RCC 7860 (cell line): ENCODE data around the gene ACADVL.
"Not testable (repeated sequence)": the region's sequence is repeated elsewhere in the genome, so short reads cannot be mapped to it uniquely, and the experiment has no call there.

Experiments used
- DNase-seq: peaks from one replicate; pipeline ENCODE4 v3.0.0-alpha.2; 2015; ENCODE audit warnings: low spot score
- FAIRE-seq: peaks from 2 replicates; lab custom pipeline; 2012; peaks lifted over from hg19 to GRCh38; lab: Jason Lieb, UNC

The ACADVL gene

GRCh38 chr17:7219812-7220592, at the start of gene ACADVL, which contains the start of gene DLG4:
Gene ACADVL (plus strand): TSS chr17:7219938. CDS start chr17:7219985, 47 bp downstream.
Gene DLG4 (minus strand): TSS chr17:7219836.
- no peak for FAIRE-seq

GRCh38 chr17:7172522-7173191, 47.1 kb upstream of the ACADVL start:
- DNase-seq, FAIRE-seq: not testable (repeated sequence)

More at GRCh38 chr17:7219812-7220592, at the start of gene ACADVL, which contains the start of gene DLG4:
- DNase-seq = peak; percentile 68

DNA sequence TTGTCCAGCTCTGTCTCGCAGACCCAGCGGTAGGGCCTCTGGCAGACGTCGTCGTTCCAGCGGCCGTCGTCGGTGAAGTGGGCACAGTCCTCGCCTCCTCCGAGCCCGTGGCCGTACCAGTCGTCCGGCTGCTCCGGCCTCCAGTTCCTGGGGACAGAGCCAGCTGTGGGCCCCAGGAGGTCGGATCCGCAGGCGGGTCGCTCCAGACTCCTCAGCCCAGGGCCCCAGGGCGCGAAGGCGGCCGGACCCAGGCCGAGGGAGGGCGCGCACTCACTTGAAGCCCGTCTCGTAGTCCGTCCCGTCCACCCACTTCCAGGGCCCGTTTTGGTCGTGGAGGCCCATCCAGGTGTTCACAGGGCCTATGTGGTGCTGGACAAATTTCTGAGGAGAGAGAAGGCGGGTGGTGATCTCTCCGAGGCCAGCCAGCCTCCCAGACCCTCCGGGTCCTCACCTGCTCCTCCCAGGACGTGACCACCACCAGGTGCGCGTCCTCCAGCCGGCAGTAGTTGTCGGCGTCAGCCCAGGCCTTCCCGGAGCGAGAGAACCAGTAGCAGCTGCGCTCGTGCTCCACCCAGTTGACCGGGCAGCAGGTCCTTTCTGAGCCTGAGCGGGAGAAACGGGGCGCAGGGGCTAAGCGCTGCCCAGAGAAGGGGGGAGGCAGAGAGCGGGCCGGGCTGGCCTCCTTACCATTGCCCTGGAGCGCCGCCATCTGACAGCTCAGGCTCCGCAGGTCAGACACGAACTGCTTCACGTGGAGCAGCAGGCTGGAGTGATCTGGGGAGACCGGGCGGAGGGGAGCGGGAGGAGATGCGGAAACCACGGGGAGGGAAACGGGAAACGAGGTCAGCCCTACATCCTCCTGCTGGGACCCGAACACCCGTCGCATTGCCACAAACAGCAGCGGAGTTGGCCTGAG, 45.8 kb upstream of the ACADVL start:
- FAIRE-seq = no peak
- no peak for DNase-seq

DNA sequence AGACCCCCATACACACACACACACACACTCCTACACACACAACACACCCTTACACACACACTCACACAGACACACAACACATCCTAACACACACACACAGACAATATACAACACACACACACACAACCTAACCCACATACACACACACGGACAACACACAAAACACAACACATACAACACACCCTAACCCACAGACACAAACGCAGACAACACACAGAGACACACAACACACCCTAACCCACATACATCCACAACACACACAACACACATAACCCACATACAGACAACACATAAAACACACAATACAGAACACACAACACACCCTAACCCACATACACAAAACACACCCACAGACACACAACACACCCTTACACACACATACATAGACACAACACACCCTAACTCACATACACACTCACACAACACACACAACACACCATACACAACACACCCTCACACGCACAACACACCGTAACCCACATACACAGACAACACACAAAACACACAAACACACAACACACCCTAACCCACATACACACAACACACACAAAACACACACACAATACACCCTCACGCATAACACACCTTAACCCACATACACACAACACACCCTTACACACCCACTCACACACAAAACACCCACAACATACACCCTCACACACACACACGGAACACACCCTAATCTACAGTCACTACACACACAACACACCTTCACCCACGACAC, 45.0 kb upstream of the ACADVL start:
- DNase-seq (no peak), FAIRE-seq (no peak)

- FAIRE-seq (no peak), DNase-seq (no peak)
These were observed 44.4 kb upstream of the ACADVL start for GRCh38 chr17:7175330-7175733.

GRCh38 chr17:7176107-7176840, 43.5 kb upstream of the ACADVL start:
- FAIRE-seq = no peak
- no peak for DNase-seq

GRCh38 chr17:7176841-7177190, 42.9 kb upstream of the ACADVL start:
- DNase-seq (no peak), FAIRE-seq (no peak)

DNA sequence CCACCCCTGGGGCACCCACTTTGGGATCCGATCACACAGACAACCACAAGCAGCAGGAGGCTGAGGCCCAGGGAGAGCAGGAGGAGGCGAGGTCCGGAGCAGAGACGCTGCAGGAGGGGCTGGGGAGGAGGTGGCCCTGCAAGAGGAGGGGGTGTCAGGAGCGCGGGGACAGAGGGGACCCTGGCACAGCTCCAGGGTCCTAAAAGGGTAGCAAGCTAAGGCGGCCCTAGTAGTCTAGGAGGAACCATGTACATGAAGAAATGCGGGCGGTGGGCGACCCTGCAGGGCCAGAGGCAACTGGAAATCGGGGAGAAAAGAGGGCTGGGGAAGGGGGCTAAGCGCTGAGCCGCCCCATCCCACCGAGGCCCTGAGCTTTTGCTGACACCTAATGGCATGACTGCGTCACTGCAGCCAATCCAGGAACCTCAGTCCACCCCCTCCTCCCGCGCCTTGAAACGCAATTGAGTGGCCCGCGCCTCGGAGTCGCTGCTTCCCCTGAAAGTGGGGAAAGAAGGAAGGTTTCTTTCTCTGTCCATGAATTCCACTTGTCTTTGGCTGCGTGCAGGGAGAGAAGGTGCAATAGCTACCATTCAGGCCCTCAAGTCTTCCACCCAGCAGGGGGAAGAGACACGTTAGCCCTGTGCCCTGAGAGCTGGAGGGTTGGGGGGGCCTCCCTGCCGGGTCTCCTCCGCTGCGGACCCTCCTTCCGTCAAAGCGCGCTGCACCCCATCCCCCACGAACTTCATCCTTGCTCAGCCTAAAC, 42.4 kb upstream of the ACADVL start:
- no peak for FAIRE-seq
- DNase-seq = no peak

- FAIRE-seq (no peak), DNase-seq (no peak)
These were observed 41.7 kb upstream of the ACADVL start for GRCh38 chr17:7177954-7178477.

- FAIRE-seq (no peak), DNase-seq (no peak)
These were observed 40.8 kb upstream of the ACADVL start for GRCh38 chr17:7178973-7179316.

GRCh38 chr17:7179317-7180254, 40.2 kb upstream of the ACADVL start, which contains the start of gene ASGR1:
Gene ASGR1 (minus strand): TSS chr17:7179370. CDS start chr17:7178563, 807 bp downstream.
- FAIRE-seq (no peak), DNase-seq (no peak)

GRCh38 chr17:7182101-7182500, 37.6 kb upstream of the ACADVL start:
- FAIRE-seq, DNase-seq: not testable (repeated sequence)

DNA sequence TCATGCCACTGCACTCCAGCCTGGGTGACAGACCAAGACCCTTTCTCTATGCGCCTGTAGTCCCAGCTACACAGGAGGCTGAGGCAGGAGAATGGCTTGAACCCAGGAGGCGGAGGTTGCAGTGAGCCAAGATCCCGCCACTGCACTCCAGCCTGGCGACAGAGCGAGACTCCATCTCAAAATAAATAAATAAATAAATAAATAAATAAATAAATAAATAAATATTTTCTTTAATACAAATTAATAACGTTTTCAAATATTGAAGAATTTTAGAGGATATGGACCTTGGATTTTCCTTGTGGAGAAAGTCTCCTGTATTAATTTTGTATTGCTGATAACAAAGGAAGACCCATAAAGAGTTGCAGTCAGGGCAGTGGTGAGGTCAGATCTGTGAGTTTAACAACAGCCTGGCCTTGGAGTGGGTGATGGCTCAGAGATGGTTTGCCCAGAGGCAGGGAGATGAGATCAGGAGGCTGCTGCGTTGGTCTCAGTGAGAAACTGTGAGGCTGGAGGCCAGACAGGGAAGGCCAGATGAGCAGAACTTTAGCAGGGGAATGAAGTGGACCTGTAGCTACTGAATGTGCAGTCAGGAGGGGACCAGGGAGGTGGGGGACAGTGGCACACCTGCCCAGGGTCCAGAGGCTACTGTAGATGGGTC, 36.2 kb upstream of the ACADVL start:
- DNase-seq (no peak), FAIRE-seq (no peak)

DNA sequence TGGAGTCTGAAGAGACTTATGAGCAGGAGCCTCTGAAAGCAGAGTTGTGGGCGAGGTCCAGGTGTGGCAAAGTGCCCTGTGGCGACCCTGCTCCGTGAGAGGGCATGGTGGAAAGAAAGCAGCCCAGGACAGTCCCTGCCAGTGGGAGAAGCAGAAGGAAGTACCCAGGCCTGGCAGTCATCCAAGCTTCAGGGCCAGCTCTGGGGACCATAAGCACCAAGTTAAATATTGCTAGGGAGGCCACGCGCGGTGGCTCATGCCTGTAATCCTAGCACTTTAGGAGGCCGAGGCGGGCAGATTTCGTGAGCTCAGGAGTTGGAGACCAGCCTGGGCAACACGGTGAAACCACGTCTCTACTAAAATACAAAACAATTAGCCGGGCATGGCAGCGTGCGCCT, 35.6 kb upstream of the ACADVL start:
- peak; percentile 74 for DNase-seq
- peak; percentile 75 for FAIRE-seq

- no peak for FAIRE-seq
- DNase-seq = no peak
These were observed 35.1 kb upstream of the ACADVL start for GRCh38 chr17:7184647-7185046.

- DNase-seq (no peak), FAIRE-seq (no peak)
These were observed 33.5 kb upstream of the ACADVL start for GRCh38 chr17:7186241-7186640.

DNA sequence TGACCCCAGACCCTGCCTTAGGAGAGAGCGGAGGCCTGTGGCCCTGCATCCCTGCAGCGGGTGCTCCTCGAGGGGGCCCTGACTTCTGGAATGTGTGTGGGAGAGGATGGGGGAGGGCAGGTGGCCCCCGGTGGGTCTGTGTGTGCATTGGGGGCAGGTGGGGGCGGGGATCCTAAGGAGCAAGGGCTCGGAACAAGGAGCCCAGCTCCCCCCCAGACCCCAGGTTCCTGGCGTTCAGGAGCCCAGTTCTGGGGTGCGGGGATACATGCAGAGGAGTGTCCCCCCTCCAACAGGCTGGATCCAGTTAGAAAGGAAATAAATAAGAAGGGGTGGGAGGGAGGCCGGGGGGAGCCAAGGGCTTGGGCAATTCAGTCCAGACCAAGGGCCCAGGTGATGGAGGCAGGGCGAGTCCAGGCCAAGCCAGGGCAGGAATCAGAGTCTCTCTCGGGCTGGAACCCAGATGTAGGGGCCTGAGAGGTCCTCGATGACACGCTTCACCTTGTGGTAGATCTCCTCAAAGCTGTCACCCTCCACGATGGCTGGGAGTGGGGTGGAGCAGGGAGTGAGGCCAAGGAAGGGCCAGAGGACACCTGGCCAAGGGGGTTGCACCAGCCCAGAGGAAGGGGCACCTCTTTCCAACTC, 29.3 kb upstream of the ACADVL start:
- no peak for DNase-seq
- no peak for FAIRE-seq
